ENCODE results near the gene ARV1.

The ARV1 gene

GRCh38 chr1:230939806-230940489 is 38.9 kb upstream of the ARV1 start:
- DNase-seq (ENCODE audit: low spot score): no peak
- no peak for TF ChIP-seq CTCF (IDR thresholded peaks at IDR 0.05; ENCODE audit: extremely low read depth, insufficient read depth, missing control alignments)

GRCh38 chr1:230940848-230941247 is 38.0 kb upstream of the ARV1 start:
- TF ChIP-seq CTCF (IDR thresholded peaks at IDR 0.05; ENCODE audit: extremely low read depth, insufficient read depth, missing control alignments): no peak
- DNase-seq (ENCODE audit: low spot score): no peak
- in situ Hi-C loops (cut with MboI; ENCODE audit: low pct_unique_long_range_greater_than_20kb, low sequenced_read_pairs, unreplicated experiment): no loop called here

More at GRCh38 chr1:230939806-230940489, 38.9 kb upstream of the ARV1 start:
- in situ Hi-C loops (cut with MboI; ENCODE audit: low pct_unique_long_range_greater_than_20kb, low sequenced_read_pairs, unreplicated experiment): no loop called here

DNA sequence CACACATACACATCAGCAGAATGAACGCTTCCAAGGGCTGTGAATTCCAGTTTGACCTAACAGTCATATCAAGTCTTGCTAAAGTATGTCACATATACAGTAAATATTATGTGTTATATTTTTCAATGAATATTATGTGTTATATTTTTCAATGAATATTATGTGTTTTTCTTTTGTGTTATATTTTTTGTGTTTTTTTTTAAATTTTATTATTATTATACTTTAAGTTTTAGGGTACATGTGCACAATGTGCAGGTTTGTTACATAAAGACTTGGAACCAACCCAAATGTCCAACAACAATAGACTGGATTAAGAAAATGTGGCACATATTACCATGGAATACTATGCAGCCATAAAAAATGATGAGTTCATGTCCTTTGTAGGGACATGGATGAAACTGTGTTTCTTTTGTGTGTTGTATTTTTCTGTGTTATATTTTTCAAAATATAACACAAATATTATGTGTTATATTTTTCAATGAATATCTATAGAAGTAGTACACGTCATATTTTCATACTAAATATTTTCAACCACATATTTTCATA is 35.8 kb upstream of the ARV1 start:
- in situ Hi-C loops (cut with MboI; ENCODE audit: low pct_unique_long_range_greater_than_20kb, low sequenced_read_pairs, unreplicated experiment): no loop called here
- DNase-seq (ENCODE audit: low spot score): no peak
- TF ChIP-seq CTCF (IDR thresholded peaks at IDR 0.05; ENCODE audit: extremely low read depth, insufficient read depth, missing control alignments): no peak

DNA sequence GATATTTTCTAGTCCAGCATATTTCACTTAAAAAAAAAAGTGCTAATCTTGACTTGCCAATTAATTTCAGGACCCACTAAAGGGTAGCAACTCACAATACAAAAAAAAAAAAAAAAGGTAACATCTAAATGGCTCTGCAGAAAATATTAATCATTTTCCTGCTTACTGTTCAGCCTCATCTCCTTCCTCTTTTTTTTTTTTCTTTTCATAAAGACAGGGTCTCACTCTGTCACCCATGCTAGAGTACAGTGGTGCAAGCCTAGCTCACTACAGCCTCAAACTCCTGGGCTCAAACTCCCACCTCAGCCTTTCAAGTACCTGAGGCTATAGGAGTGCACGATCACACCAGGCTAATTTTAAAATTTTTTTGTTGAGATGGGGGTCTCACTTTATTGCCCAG is 30.6 kb upstream of the ARV1 start:
- DNase-seq (ENCODE audit: low spot score): no peak
- in situ Hi-C loops (cut with MboI; ENCODE audit: low pct_unique_long_range_greater_than_20kb, low sequenced_read_pairs, unreplicated experiment): no loop called here
- no peak for TF ChIP-seq CTCF (IDR thresholded peaks at IDR 0.05; ENCODE audit: extremely low read depth, insufficient read depth, missing control alignments)

GRCh38 chr1:230948903-230949302 is 30.0 kb upstream of the ARV1 start:
- no peak for TF ChIP-seq CTCF (IDR thresholded peaks at IDR 0.05; ENCODE audit: extremely low read depth, insufficient read depth, missing control alignments)
- DNase-seq (ENCODE audit: low spot score): no peak
- in situ Hi-C loops (cut with MboI; ENCODE audit: low pct_unique_long_range_greater_than_20kb, low sequenced_read_pairs, unreplicated experiment): no loop called here

- in situ Hi-C loops (cut with MboI; ENCODE audit: low pct_unique_long_range_greater_than_20kb, low sequenced_read_pairs, unreplicated experiment): no loop called here
- no peak for DNase-seq (ENCODE audit: low spot score)
- no peak for TF ChIP-seq CTCF (IDR thresholded peaks at IDR 0.05; ENCODE audit: extremely low read depth, insufficient read depth, missing control alignments)
Observed at GRCh38 chr1:230950404-230950803, 28.5 kb upstream of the ARV1 start.
